IMR-90 (cell line): ENCODE data around the gene NUP107. TPM values are rescaled to one million over a fixed set of nuclear protein-coding genes. Genes with fewer than 3 reads are reported as not detected.

Source experiments
- ATAC-seq: fragments of 200-7000 bp; cut with Tn5 transposase; 2 replicates; pipeline ENCODE4 v1.9.1; 2020; ENCODE audit warnings: low read depth, mild to moderate bottlenecking, moderate library complexity
- BruUV-seq: library from RNA; stranded (reverse); fragments of 400-500 nt; replicated peaks from 2 replicates; lab custom pipeline; 2021; lab: Mats Ljungman, UMichigan
- CTCF ChIA-PET: fragments of 300-600 bp; formaldehyde crosslinking; extraction: SDS; loops from one replicate; lab custom pipeline; 2021; ENCODE audit warnings: antibody characterized with exemption; lab: Yijun Ruan, JAX
- POLR2A ChIA-PET: fragments of 300-600 bp; sonication (Branson Sonifier 250); formaldehyde crosslinking; loops from one replicate; lab custom pipeline; 2022; ENCODE audit warnings: antibody characterized with exemption; ENCODE audit not compliant: unreplicated experiment; lab: Charles Lee
- DNase-seq: peaks from one replicate; pipeline ENCODE4 v3.0.0; 2013
- H2AFZ ChIP-seq: replicated peaks from 2 replicates; pipeline ENCODE3; 2013; ENCODE audit warnings: low read length, mild to moderate bottlenecking; ENCODE audit not compliant: poor library complexity
- H2AK5ac ChIP-seq: 2 replicates; pipeline ENCODE4 v1.6.1; 2013; ENCODE audit warnings: low read depth, low read length, inconsistent platforms
- H2AK9ac ChIP-seq: replicated peaks from 2 replicates; pipeline ENCODE3; 2013; ENCODE audit warnings: mild to moderate bottlenecking, low read depth, low read length, moderate library complexity; ENCODE audit not compliant: poor library complexity
- H2BK120ac ChIP-seq: 2 replicates; pipeline ENCODE4 v1.6.1; 2013; ENCODE audit warnings: low read depth, low read length, inconsistent platforms
- H2BK15ac ChIP-seq: 3 replicates; pipeline ENCODE4 v1.6.1; 2013; ENCODE audit warnings: low read depth, low read length, inconsistent platforms
- H2BK20ac ChIP-seq: 2 replicates; pipeline ENCODE4 v1.6.1; 2013; ENCODE audit warnings: low read depth, mild to moderate bottlenecking, inconsistent platforms, low read length, moderate library complexity
- H2BK5ac ChIP-seq: 2 replicates; pipeline ENCODE4 v1.6.1; 2013; ENCODE audit warnings: mild to moderate bottlenecking, low read depth, low read length, inconsistent platforms; ENCODE audit not compliant: poor library complexity, severe bottlenecking
- H3K14ac ChIP-seq: replicated peaks from 2 replicates; pipeline ENCODE4 v1.6.1; 2013; ENCODE audit warnings: low read depth, low read length, inconsistent platforms
- H3K18ac ChIP-seq: 2 replicates; pipeline ENCODE4 v1.6.1; 2013; ENCODE audit warnings: low read depth, low read length, control low read depth
- H3K23ac ChIP-seq: 2 replicates; pipeline ENCODE4 v1.6.1; 2013; ENCODE audit warnings: low read depth, low read length, inconsistent platforms
- H3K27ac ChIP-seq: 2 replicates; pipeline ENCODE4 v1.5.1; 2013; ENCODE audit warnings: mild to moderate bottlenecking, control low read depth, low read length; ENCODE audit not compliant: insufficient read depth
- H3K27me3 ChIP-seq: 2 replicates; pipeline ENCODE4 v1.6.1; 2013; ENCODE audit warnings: low read length; ENCODE audit not compliant: control insufficient read depth, insufficient read depth
- H3K36me3 ChIP-seq: 2 replicates; pipeline ENCODE4 v1.6.1; 2013; ENCODE audit warnings: low read length, mixed read lengths; ENCODE audit not compliant: control insufficient read depth, insufficient read depth
- H3K4ac ChIP-seq: 2 replicates; pipeline ENCODE4 v1.6.1; 2013; ENCODE audit warnings: low read depth, low read length, inconsistent platforms
- H3K4me1 ChIP-seq: 2 replicates; pipeline ENCODE4 v1.6.1; 2013; ENCODE audit warnings: low read length, mixed read lengths; ENCODE audit not compliant: control insufficient read depth, insufficient read depth
- H3K4me2 ChIP-seq: 2 replicates; pipeline ENCODE4 v1.6.1; 2013; ENCODE audit warnings: low read depth, mild to moderate bottlenecking, control low read depth, low read length, moderate library complexity
- H3K4me3 ChIP-seq: 2 replicates; pipeline ENCODE4 v1.5.1; 2013; ENCODE audit warnings: low read depth, mild to moderate bottlenecking, control low read depth, low read length, moderate library complexity; ENCODE audit not compliant: insufficient read depth
- H3K56ac ChIP-seq: 2 replicates; pipeline ENCODE4 v1.6.1; 2013; ENCODE audit warnings: low read length, inconsistent platforms; ENCODE audit not compliant: insufficient read depth; ENCODE audit errors: extremely low read depth
- H3K79me1 ChIP-seq, 2 experiments: 2 replicates each; pipeline ENCODE4 v1.6.1; 2013; ENCODE audit warnings: low read length in 2 of 2, inconsistent platforms in 1 of 2, low read depth in 1 of 2
- H3K9ac ChIP-seq: 2 replicates; pipeline ENCODE4 v1.6.1; 2013; ENCODE audit warnings: low read depth, low read length, control low read depth
- H3K9me1 ChIP-seq: 2 replicates; pipeline ENCODE4 v1.6.1; 2013; ENCODE audit warnings: low read length, inconsistent platforms; ENCODE audit not compliant: insufficient read depth
- H3K9me3 ChIP-seq: 2 replicates; pipeline ENCODE4 v1.6.1; 2013; ENCODE audit warnings: low read length; ENCODE audit not compliant: control insufficient read depth, insufficient read depth
- H4K20me1 ChIP-seq: 2 replicates; pipeline ENCODE4 v1.6.1; 2013; ENCODE audit warnings: low read length, inconsistent platforms; ENCODE audit not compliant: insufficient read depth
- H4K5ac ChIP-seq: 2 replicates; pipeline ENCODE4 v1.6.1; 2013; ENCODE audit warnings: mild to moderate bottlenecking, low read depth, low read length, control low read depth
- H4K8ac ChIP-seq, 2 experiments: 2 replicates each; pipeline ENCODE4 v1.6.1; 2013; ENCODE audit warnings: low read depth in 2 of 2, low read length in 2 of 2, control low read depth in 1 of 2, inconsistent platforms in 1 of 2
- H4K91ac ChIP-seq: 2 replicates; pipeline ENCODE4 v1.6.1; 2013; ENCODE audit warnings: low read depth, low read length, inconsistent platforms; ENCODE audit not compliant: insufficient read depth
- FOS ChIP-seq: fragments of 150-350 bp; IDR thresholded peaks from 2 replicates; pipeline ENCODE4 v1.6.1; 2016; ENCODE audit warnings: low read depth, low read length
- MAFK ChIP-seq: IDR thresholded peaks from 2 replicates; pipeline ENCODE4 v1.6.1; 2012; ENCODE audit warnings: low read depth, low read length, improper control_type of control experiment
- NFE2L2 ChIP-seq: fragments of 150-350 bp; IDR thresholded peaks from 2 replicates; pipeline ENCODE4 v1.6.1; 2016; ENCODE audit warnings: low read depth, mild to moderate bottlenecking, low read length
- RAD21 ChIP-seq: IDR thresholded peaks from 2 replicates; pipeline ENCODE4 v1.6.1; 2012; ENCODE audit warnings: low read length, improper control_type of control experiment
- RCOR1 ChIP-seq: IDR thresholded peaks from 2 replicates; pipeline ENCODE4 v1.6.1; 2012; ENCODE audit warnings: mild to moderate bottlenecking, low read length, improper control_type of control experiment; ENCODE audit not compliant: insufficient replicate concordance
- SMC3 ChIP-seq: fragments of 150-350 bp; IDR thresholded peaks from 2 replicates; pipeline ENCODE4 v1.6.1; 2016; ENCODE audit warnings: low read depth, mild to moderate bottlenecking, antibody characterized with exemption, low read length, moderate library complexity
- USF2 ChIP-seq: fragments of 150-350 bp; IDR thresholded peaks from 2 replicates; pipeline ENCODE4 v1.6.1; 2017; ENCODE audit warnings: mild to moderate bottlenecking, antibody characterized with exemption, low read length, low read depth
- WGBS, 2 experiments: methylation state at CpG; one replicate each; pipeline versions ENCODE4 v1.1.5 to v1.1.7; 2013; ENCODE audit warnings: missing lambda C conversion rate in 2 of 2; ENCODE audit not compliant: insufficient read length in 1 of 2; ENCODE audit errors: extremely low coverage in 2 of 2; 5-methylcytosine and 5-hydroxymethylcytosine counted together
- dilution Hi-C: fragments of 300-500 bp; cut with HindIII; formaldehyde crosslinking; loops from one replicate; pipeline ENCODE4 v1.14.3; 2018; ENCODE audit warnings: low sequenced_read_pairs; ENCODE audit not compliant: unreplicated experiment
- in situ Hi-C: fragments of 300-500 bp; cut with MboI; formaldehyde crosslinking; loops from 3 replicates; pipeline ENCODE4 v1.14.3; 2019; ENCODE audit warnings: low sequenced_read_pairs, inconsistent platforms, mixed read lengths
- intact Hi-C: fragments of 100-400 bp; cut with micrococcal nuclease; formaldehyde crosslinking; loops from 2 replicates; pipeline ENCODE4 v1.10.0; 2022
- polyA plus RNA-seq, 3 experiments: library from polyadenylated mRNA; depleted of rRNA; stranded (reverse); fragments of >200 nt; gene quantifications; 2 replicates each; pipeline ENCODE4 v1.2.3, GENCODE V29; 2012; ENCODE audit warnings: low replicate concordance in 1 of 3
- total RNA-seq: library from RNA; depleted of rRNA; stranded (reverse); fragments of >200 nt; gene quantifications from 2 replicates; pipeline ENCODE4 v1.2.3, GENCODE V29; 2012

The NUP107 gene
- total and polyA plus RNA-seq, 2 of the 4 experiments (the other 2 are of a cell fraction): 34.5 to 69.7 TPM

- no peak overlapping the region for H2BK5ac ChIP-seq
- H2BK120ac ChIP-seq: no peak overlapping the region
- in situ Hi-C loops (no loop called here), intact Hi-C loops (no loop called here), dilution Hi-C loops (no loop called here)
- ChIA-PET POLR2A (no interaction called here), CTCF (no interaction called here)
- no TSS peak for BruUV-seq
- H3K9ac ChIP-seq: no peak overlapping the region
- H2AK5ac ChIP-seq: no peak overlapping the region
- H3K23ac ChIP-seq: no peak overlapping the region
- no peaks in the 10 kb centered on the region for H3K9me3 ChIP-seq
- no peak overlapping the region for H2BK15ac ChIP-seq
- no peak overlapping the region for H3K4ac ChIP-seq
- no peak overlapping the region for H2AK9ac ChIP-seq
- H4K91ac ChIP-seq: no peak overlapping the region
- H3K9me1 ChIP-seq: no peaks in the 10 kb centered on the region
- ATAC-seq (no peak), DNase-seq (no peak)
- TF ChIP-seq NFE2L2 (no peak), RAD21 (no peak), RCOR1 (no peak), MAFK (no peak), FOS (no peak), SMC3 (no peak), USF2 (no peak)
- H3K27me3 ChIP-seq: no peaks in the 10 kb centered on the region
- H4K5ac ChIP-seq: no peak overlapping the region
- no peak overlapping the region for H3K18ac ChIP-seq
- no peak overlapping the region for H4K8ac ChIP-seq
- no peak overlapping the region for H3K56ac ChIP-seq
- no peaks in the 10 kb centered on the region for H3K4me1 ChIP-seq
- H3K4me2 ChIP-seq: no peak overlapping the region
- no peak overlapping the region for H2BK20ac ChIP-seq
- H3K4me3 ChIP-seq: no peak overlapping the region
- no peak overlapping the region for H3K27ac ChIP-seq
- peaks cover 11% of the 10 kb centered on the region; the same call in 1 of the 2 replicates for H3K36me3 ChIP-seq
- no CpG with 5 or more reads among the region's 7 CpGs for WGBS, 2 experiments
- H2AFZ ChIP-seq: no peak overlapping the region
- no peaks in the 10 kb centered on the region for H3K79me1 ChIP-seq
- no peak overlapping the region for H3K14ac ChIP-seq
- H4K20me1 ChIP-seq: no peaks in the 10 kb centered on the region
Observed at GRCh38 chr12:68727776-68728175, 41.0 kb downstream of the NUP107 start.
